Neural cell (in vitro differentiated cells): ENCODE data around the gene AFF3. TPM values are rescaled to one million over a fixed set of nuclear protein-coding genes. Genes with fewer than 3 reads are reported as not detected.

Experiments
- H2AFZ ChIP-seq: fragments of 200-600, 300-800 bp; sonication (generic), shearing (Covaris generic); 2 replicates; pipeline ENCODE4 v1.6.0; 2014; ENCODE audit warnings: low read depth, mild to moderate bottlenecking, antibody characterized with exemption, low read length, moderate library complexity
- H3F3A ChIP-seq: fragments of 200-600 bp; shearing (Covaris generic); 2 replicates; pipeline ENCODE4 v1.6.1; 2016; ENCODE audit warnings: mild to moderate bottlenecking, moderate library complexity, mixed read lengths, antibody characterized with exemption, low read length; ENCODE audit not compliant: insufficient read depth, poor library complexity, severe bottlenecking
- H3K27ac ChIP-seq: fragments of 200-600, 300-800 bp; sonication (generic), shearing (Covaris generic); 2 replicates; pipeline ENCODE4 v1.5.1; 2014; ENCODE audit warnings: mild to moderate bottlenecking, low read length, moderate library complexity
- H3K27me3 ChIP-seq: fragments of 300-800, 200-600 bp; sonication (generic), shearing (Covaris generic); 2 replicates; pipeline ENCODE4 v1.6.0; 2014; ENCODE audit warnings: mild to moderate bottlenecking, low read depth, low read length, moderate library complexity; ENCODE audit not compliant: insufficient read depth
- H3K36me3 ChIP-seq: fragments of 300-800, 200-600 bp; sonication (generic), shearing (Covaris generic); 2 replicates; pipeline ENCODE4 v1.5.1; 2014; ENCODE audit warnings: mild to moderate bottlenecking, antibody characterized with exemption, low read length, moderate library complexity; ENCODE audit not compliant: insufficient read depth
- H3K4me2 ChIP-seq: fragments of 300-800, 200-600 bp; sonication (generic), shearing (Covaris generic); 2 replicates; pipeline ENCODE4 v1.6.0; 2014; ENCODE audit warnings: mild to moderate bottlenecking, low read length
- H3K4me3 ChIP-seq: fragments of 300-800, 200-600 bp; sonication (generic), shearing (Covaris generic); 2 replicates; pipeline ENCODE4 v1.5.1; 2014; ENCODE audit warnings: mild to moderate bottlenecking, low read length, moderate library complexity
- H3K79me2 ChIP-seq: fragments of 200-600 bp; shearing (Covaris generic); replicated peaks from 2 replicates; pipeline ENCODE4 v1.6.0; 2014; ENCODE audit warnings: mild to moderate bottlenecking, low read length, moderate library complexity; ENCODE audit not compliant: insufficient read depth
- H3K9ac ChIP-seq: fragments of 300-800, 200-600 bp; sonication (generic), shearing (Covaris generic); 2 replicates; pipeline ENCODE4 v1.6.1; 2016; ENCODE audit warnings: mild to moderate bottlenecking, low read length, mixed read lengths
- H3K9me2 ChIP-seq: fragments of 200-600 bp; shearing (Covaris generic); 2 replicates; pipeline ENCODE4 v1.6.1; 2016; ENCODE audit warnings: mild to moderate bottlenecking, low read length, mixed read lengths; ENCODE audit not compliant: insufficient read depth
- H3K9me3 ChIP-seq: fragments of 200-600, 300-800 bp; sonication (generic), shearing (Covaris generic); 2 replicates; pipeline ENCODE4 v1.6.1; 2016; ENCODE audit warnings: mild to moderate bottlenecking, mixed run types, low read length, moderate library complexity, mixed read lengths
- H4K20me1 ChIP-seq: fragments of 200-600 bp; shearing (Covaris generic); 2 replicates; pipeline ENCODE4 v1.6.1; 2016; ENCODE audit warnings: mild to moderate bottlenecking, mixed run types; ENCODE audit not compliant: insufficient read depth
- EP300 ChIP-seq: fragments of 450-650 bp; conservative IDR thresholded peaks from 2 replicates; pipeline ENCODE4 v1.6.1; 2014; ENCODE audit warnings: antibody characterized with exemption, mild to moderate bottlenecking, moderate library complexity; ENCODE audit not compliant: poor library complexity, severe bottlenecking
- EZH2 ChIP-seq: fragments of 200-600, 300-800 bp; shearing (Covaris generic), sonication (generic); IDR thresholded peaks from 2 replicates; pipeline ENCODE4 v1.6.1; 2014; ENCODE audit warnings: antibody characterized with exemption, low read length, borderline replicate concordance, mild to moderate bottlenecking; ENCODE audit not compliant: insufficient read depth, poor library complexity, severe bottlenecking
- MXI1 ChIP-seq: fragments of 450-650 bp; conservative IDR thresholded peaks from 2 replicates; pipeline ENCODE4 v1.6.1; 2014; ENCODE audit warnings: antibody characterized with exemption, mild to moderate bottlenecking; ENCODE audit not compliant: poor library complexity, severe bottlenecking
- POLR2AphosphoS5 ChIP-seq: IDR thresholded peaks from 2 replicates; pipeline ENCODE4 v1.6.1; 2012
- RAD21 ChIP-seq: fragments of 450-650 bp; conservative IDR thresholded peaks from 2 replicates; pipeline ENCODE4 v1.6.1; 2014; ENCODE audit warnings: antibody characterized with exemption, mild to moderate bottlenecking, moderate library complexity
- SMC3 ChIP-seq: fragments of 450-650 bp; conservative IDR thresholded peaks from 2 replicates; pipeline ENCODE4 v1.6.1; 2014; ENCODE audit warnings: antibody characterized with exemption, mild to moderate bottlenecking, moderate library complexity; ENCODE audit not compliant: poor library complexity
- TAF1 ChIP-seq: IDR thresholded peaks from 2 replicates; pipeline ENCODE4 v1.6.1; 2012; ENCODE audit warnings: low read depth
- polyA plus RNA-seq: library from polyadenylated mRNA; depleted of rRNA; stranded (reverse); fragments of >200 nt; gene quantifications from 2 replicates; pipeline ENCODE4 v1.2.3, GENCODE V29; 2014
- TF ChIP-seq, protein P1 (sequence below): fragments of 450-650 bp; IDR thresholded peaks from 2 replicates; pipeline ENCODE4 v1.5.1; 2014; ENCODE audit warnings: antibody characterized with exemption, mild to moderate bottlenecking, moderate library complexity; ENCODE audit not compliant: poor library complexity, severe bottlenecking
- TF ChIP-seq, protein P2 (sequence below): IDR thresholded peaks from 2 replicates; pipeline ENCODE4 v1.6.1; 2012; ENCODE audit warnings: borderline replicate concordance

AFF3 gene
- polyA plus RNA-seq, 1 donor from 2014 or later = 5.1 TPM

DNA sequence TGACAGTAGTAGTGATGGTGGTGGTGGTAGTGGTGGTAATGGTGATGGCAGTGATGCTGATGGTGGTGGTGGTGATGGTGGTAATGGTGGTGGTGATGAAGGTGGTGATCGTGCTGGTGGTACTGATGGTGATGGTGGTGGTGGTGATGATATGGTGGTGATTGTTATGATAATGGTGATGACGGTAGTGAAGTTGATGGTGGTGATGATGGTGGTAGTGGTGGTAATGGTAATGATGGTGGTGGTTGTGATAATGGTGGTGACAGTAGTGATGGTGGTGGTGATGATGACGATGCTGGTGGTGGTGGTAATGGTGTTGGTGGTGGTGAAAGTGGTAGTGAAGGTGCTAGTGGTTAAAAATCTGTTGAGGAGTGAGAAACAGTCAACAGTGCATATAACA, 125.6 kb downstream of the AFF3 start:
- Histone ChIP-seq H4K20me1 (no peaks in the 10 kb centered on the region), H3K9me3 (no peaks in the 10 kb centered on the region), H3K36me3 (no peaks in the 10 kb centered on the region), H3K27ac (no peak overlapping the region), H3K9ac (no peak overlapping the region), H3K4me3 (no peak overlapping the region), H3K9me2 (no peaks in the 10 kb centered on the region), H3K27me3 (no peaks in the 10 kb centered on the region), H3K4me2 (no peak overlapping the region), H3F3A (peaks cover 13% of the 10 kb centered on the region), H3K79me2 (peaks cover 5% of the 10 kb centered on the region), H2AFZ (no peak overlapping the region)
- no peak for TF ChIP-seq RAD21
- TF ChIP-seq POLR2AphosphoS5 = no peak
- no peak for TF ChIP-seq EP300
- no peak for TF ChIP-seq MXI1
- TF ChIP-seq TAF1 = no peak
- no peak for TF ChIP-seq EZH2
- TF ChIP-seq, protein P1, sequence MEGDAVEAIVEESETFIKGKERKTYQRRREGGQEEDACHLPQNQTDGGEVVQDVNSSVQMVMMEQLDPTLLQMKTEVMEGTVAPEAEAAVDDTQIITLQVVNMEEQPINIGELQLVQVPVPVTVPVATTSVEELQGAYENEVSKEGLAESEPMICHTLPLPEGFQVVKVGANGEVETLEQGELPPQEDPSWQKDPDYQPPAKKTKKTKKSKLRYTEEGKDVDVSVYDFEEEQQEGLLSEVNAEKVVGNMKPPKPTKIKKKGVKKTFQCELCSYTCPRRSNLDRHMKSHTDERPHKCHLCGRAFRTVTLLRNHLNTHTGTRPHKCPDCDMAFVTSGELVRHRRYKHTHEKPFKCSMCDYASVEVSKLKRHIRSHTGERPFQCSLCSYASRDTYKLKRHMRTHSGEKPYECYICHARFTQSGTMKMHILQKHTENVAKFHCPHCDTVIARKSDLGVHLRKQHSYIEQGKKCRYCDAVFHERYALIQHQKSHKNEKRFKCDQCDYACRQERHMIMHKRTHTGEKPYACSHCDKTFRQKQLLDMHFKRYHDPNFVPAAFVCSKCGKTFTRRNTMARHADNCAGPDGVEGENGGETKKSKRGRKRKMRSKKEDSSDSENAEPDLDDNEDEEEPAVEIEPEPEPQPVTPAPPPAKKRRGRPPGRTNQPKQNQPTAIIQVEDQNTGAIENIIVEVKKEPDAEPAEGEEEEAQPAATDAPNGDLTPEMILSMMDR = no peak
- TF ChIP-seq, protein P2, sequence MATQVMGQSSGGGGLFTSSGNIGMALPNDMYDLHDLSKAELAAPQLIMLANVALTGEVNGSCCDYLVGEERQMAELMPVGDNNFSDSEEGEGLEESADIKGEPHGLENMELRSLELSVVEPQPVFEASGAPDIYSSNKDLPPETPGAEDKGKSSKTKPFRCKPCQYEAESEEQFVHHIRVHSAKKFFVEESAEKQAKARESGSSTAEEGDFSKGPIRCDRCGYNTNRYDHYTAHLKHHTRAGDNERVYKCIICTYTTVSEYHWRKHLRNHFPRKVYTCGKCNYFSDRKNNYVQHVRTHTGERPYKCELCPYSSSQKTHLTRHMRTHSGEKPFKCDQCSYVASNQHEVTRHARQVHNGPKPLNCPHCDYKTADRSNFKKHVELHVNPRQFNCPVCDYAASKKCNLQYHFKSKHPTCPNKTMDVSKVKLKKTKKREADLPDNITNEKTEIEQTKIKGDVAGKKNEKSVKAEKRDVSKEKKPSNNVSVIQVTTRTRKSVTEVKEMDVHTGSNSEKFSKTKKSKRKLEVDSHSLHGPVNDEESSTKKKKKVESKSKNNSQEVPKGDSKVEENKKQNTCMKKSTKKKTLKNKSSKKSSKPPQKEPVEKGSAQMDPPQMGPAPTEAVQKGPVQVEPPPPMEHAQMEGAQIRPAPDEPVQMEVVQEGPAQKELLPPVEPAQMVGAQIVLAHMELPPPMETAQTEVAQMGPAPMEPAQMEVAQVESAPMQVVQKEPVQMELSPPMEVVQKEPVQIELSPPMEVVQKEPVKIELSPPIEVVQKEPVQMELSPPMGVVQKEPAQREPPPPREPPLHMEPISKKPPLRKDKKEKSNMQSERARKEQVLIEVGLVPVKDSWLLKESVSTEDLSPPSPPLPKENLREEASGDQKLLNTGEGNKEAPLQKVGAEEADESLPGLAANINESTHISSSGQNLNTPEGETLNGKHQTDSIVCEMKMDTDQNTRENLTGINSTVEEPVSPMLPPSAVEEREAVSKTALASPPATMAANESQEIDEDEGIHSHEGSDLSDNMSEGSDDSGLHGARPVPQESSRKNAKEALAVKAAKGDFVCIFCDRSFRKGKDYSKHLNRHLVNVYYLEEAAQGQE = no peak
- TF ChIP-seq SMC3 = no peak

DNA sequence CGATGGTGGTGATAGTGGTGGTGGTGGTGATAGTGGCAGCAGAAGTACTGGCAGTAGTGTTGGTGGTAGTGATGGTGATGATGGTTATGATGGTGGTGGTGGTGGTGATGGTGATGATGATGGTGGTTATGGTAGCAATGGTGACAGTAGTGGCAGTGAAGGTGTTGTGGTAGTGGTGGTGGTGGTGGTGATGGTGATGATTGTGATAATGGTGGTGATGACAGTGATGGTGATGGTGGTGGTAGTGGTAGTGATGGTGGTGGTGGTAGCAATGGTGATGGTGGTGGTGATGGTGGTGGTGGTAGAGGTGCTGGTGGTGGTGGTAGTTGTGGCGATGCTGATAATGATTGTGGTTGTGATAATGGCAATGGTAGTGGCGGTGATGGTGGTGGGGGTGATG, 126.5 kb downstream of the AFF3 start:
- no peaks in the 10 kb centered on the region for H3K79me2 ChIP-seq
- no peak overlapping the region for H2AFZ ChIP-seq
- H3K27ac ChIP-seq = no peak overlapping the region
- peaks cover 13% of the 10 kb centered on the region for H3F3A ChIP-seq
- H4K20me1 ChIP-seq = no peaks in the 10 kb centered on the region
- no peak overlapping the region for H3K4me2 ChIP-seq
- H3K9me2 ChIP-seq = no peaks in the 10 kb centered on the region
- H3K9ac ChIP-seq = no peak overlapping the region
- no peak overlapping the region for H3K4me3 ChIP-seq
- H3K36me3 ChIP-seq = no peaks in the 10 kb centered on the region
- TF ChIP-seq, protein P2 = no peak
- TF ChIP-seq MXI1 (no peak), RAD21 (no peak), SMC3 (no peak), TAF1 (no peak), EP300 (no peak), POLR2AphosphoS5 (no peak), EZH2 (no peak)
- TF ChIP-seq, protein P1 = no peak
- H3K27me3 ChIP-seq = no peaks in the 10 kb centered on the region
- no peaks in the 10 kb centered on the region for H3K9me3 ChIP-seq
